HG03457 (cell line): ENCODE data around the gene KDM3B.
"Not testable (repeated sequence)": the region's sequence is repeated elsewhere in the genome, so short reads cannot be mapped to it uniquely, and the experiment has no call there.

Source experiments
- ATAC-seq: cut with Tn5 transposase; IDR thresholded peaks from one replicate; pipeline ENCODE4 v1.9.1; 2021; ENCODE audit warnings: moderate number of reproducible peaks; ENCODE audit not compliant: unreplicated experiment

Gene KDM3B

DNA sequence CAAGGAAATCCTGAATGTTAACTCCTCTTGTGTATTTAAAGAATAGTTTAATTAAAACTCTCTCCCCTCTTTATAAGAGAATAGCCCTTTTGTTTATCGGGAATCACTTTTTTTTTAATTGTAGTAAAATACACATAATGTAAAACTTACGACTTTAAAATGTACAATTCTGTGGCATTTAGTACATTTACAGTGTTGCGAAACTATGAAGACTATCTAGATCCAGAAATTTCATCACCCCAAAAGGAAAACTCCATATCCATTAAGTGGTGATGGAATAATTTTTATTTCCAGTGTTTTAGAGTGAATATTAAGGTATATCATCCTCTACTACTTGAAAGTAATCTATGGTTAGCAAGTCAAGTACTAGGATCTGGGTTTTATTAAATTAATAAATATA, 36.8 kb downstream of the KDM3B start:
- ATAC-seq, result no peak

- ATAC-seq, result not testable (repeated sequence)
Measured at GRCh38 chr5:138389911-138390310, 37.4 kb downstream of the KDM3B start.

GRCh38 chr5:138391859-138392386, 39.4 kb downstream of the KDM3B start:
- ATAC-seq, result no peak

DNA sequence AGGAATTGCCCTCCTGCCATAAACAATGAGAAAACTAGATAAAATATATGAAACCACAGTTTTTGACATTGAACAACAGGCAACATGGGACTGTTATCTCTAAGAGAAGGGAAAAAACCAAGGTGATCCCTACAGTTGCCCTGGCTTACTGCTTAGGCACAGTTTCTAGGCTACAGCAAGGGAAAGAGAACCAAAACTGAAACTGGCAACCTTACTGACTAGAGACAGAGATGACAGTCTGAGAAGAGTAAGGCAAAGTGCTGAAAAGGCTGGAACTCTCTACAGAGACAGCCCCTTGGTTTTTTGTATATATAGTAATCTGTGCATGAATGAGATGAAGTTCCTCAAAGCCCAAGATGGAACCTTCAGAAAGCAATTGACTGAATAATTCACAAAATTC, 50.2 kb downstream of the KDM3B start:
- peak; percentile 75 for ATAC-seq

GRCh38 chr5:138408023-138408422, 55.5 kb downstream of the KDM3B start:
- no peak for ATAC-seq

GRCh38 chr5:138410996-138411640, 58.6 kb downstream of the KDM3B start:
- not testable (repeated sequence) for ATAC-seq

GRCh38 chr5:138418444-138418843, 66.0 kb downstream of the KDM3B start:
- no peak for ATAC-seq

DNA sequence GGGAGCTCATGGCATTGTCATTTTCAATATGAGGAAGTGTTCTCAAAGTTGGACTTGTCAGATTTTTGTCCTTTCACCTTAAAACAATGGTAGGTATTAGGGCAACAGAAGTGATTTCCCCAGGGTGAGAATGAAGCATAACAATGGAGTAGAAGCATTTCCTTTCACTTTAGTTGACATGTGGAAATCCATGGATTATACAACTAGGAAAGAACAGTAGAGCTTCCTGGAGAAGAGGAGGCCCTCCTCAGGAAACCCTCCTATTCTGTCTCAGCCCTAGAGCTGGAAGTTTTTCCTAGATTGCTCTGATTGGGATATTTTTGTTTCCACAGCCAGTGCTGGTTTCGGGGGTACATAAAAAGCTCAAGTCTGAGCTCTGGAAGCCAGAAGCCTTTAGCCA, 72.6 kb downstream of the KDM3B start:
- ATAC-seq, result no peak

DNA sequence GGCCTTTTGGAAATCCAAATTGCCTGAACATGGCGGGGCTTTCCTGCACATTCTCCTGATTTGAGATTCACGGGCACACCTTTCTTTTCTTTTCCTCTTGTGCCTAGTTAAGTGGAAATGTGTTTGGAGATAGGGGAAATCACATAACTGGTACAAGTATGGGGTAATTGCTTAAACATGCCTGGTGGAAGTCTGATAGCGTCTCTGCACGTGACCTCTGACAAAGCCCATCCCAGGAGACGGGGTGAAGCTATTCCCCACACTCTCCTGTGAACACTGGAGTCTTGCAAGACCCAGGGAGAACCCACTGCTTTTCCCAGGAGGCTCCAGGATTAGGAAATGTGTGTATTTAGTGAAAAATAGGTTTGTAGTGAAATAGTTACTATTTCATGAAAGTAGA, 83.5 kb downstream of the KDM3B start:
- no peak for ATAC-seq

DNA sequence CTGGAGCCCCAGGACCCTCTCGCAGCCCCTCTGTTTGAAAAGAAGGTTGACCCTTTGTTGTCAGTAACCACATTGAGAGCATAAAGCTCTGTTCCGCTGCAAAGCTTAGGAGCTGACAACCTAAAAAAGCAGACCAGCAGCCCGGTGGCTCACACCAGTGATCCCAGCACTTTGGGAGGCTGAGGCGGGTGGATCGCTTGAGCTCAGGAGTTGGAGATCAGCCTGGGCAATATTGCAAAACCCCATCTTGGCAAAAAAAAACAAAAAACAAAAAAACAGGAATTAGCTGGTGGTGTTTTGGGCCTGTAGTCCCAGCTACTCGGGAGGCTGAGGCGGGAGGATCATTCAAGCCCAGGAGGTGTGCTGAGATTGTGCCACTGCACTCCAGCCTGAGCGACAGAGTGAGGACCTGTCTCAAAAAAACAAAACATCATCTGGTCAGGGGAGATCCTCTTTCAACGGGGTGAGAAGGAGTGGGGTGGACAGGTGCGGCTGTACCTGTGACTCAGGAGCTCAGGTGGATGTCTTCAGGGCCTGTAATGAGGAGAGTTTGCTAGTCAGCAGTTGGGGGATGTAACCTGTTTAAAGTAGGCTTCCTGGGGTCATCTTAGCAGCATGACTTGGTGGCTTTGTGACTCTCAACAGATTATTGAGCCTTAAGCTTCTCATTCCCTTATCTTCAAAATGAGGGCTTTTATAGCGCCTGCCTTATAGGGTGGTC, 85.7 kb downstream of the KDM3B start:
- ATAC-seq, result no peak

DNA sequence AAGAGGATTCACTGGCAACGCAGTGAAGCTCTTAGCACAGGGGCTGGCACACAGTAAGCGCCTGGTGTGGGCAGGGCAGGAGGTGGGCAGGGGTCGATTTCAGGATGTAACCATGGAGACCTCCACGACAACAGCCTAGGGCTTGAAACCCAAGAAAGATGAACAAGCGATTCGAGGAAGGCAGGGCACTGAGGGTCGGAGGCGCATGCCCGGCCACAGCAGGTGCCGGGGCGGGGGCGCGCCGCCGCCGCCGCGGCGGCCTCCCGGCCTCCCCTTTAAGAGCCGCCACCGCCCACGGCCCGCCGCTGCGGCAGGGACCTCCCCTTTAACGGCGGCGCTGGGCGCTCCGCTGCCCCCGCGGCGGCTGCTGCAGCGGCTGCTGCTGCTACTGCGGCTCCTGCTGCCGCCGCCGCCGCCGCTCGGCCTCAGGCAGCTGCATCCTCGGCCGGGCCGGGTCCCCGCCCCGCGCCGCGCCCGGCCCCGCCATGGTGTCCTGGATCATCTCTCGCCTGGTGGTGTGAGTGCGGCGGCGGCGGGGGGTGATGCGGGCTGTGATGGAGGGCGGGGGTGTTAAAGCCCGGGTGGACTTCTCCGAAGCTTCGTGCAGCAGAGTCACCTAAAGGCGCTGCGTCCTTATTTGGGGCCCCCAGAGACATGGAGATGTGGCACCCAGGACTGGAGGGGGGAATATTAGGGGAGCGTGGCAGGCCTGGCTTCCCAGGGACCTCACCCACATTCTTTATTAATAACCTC, 86.4 kb downstream of the KDM3B start, which contains the start of gene REEP2:
Gene REEP2 (plus strand): TSS at position 334 of the 753 bp plus-strand sequence. CDS start 152 bp downstream, at position 486.
- no peak for ATAC-seq

DNA sequence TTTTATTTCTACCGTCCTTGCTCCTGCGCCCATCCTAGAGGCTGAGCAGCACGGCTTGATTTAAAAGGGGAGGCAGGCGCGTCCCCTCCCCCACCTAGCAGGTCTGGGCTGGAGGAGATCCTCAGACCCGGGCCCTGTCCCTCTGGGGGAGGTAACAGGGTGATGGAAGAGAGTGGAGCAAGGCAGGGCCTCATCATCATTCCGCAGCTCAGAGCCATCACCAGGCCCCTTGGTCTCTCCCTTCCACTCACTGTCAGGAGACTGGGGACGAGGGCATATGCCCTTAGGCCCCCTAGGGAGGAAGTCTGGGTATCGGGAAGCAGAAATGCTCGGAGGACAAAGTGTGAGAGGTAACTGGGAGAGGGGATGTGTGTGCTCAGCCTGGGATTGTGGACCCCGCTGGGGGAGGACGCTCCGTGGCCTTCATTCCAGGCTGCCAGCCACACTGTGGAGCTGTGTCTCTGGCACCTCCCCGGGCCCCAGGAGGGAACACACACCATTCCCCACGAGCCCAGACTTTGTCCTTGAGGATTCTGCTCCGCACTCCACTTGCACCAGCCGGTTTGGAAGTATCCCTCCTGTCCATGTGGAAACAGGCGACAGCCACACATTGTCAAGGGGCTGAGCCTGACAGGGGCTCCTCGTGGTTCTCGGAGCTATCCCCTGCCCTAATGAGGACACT, 87.1 kb downstream of the KDM3B start:
- no peak for ATAC-seq

DNA sequence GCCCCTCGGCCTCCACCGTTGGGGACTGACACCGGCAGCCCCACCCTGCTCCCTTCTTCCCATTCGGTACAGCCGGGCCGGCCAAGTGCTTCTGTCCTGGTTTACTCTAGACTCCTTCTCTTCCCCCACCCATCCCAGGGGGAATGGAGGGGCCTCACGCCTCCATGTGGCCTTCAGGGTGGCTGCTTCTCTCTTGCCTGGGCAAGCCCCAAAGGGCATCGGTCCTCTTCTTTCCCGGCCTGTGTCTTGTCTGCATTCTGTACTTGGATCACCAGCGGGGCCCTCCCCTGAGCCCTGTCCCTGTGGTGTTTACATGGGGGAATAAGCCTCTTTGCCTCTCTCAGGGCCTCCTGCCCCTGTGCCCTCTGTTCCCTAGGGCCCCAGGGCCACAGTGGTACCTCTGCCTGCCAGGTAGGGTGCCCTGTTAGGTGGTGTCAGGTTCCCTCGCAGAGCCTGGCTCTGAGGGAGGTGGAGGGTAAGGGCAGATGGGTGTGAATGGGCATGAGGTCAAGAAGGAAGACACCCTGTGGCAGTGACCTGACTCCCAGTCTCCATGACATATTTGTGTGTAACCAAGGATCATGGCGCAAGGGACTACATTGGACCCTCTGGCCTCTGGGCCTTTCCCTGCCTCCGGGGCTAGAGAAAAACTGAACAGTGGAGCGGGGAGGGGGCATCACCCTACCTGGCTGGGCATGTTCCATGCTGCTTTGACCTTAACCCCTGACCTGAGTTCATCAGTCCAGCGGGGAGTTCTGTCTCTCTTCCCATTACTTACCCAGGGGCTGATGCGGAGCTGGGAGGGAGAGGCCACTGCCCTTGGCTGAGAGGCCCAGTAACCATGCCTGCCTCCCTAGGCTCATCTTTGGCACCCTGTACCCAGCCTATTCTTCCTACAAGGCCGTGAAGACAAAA, 87.9 kb downstream of the KDM3B start:
- no peak for ATAC-seq

DNA sequence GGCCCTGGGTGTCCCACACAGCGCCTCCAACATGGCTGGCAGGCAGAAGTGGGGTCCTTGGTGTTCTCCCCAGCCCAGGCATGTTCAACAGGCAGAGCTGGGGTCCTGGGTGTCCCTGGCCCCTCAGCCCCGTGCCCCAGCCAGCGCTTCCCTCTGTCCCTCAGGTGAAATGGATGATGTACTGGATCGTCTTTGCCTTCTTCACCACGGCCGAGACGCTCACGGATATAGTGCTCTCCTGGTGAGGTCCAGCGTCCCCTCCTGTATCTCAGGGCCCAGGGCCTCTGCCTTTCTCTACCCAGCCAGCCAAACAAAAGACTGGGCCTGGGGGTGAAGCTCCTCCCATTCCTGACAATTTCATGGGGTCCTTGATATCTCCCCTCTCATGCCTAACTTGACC, 88.7 kb downstream of the KDM3B start:
- ATAC-seq, result no peak

DNA sequence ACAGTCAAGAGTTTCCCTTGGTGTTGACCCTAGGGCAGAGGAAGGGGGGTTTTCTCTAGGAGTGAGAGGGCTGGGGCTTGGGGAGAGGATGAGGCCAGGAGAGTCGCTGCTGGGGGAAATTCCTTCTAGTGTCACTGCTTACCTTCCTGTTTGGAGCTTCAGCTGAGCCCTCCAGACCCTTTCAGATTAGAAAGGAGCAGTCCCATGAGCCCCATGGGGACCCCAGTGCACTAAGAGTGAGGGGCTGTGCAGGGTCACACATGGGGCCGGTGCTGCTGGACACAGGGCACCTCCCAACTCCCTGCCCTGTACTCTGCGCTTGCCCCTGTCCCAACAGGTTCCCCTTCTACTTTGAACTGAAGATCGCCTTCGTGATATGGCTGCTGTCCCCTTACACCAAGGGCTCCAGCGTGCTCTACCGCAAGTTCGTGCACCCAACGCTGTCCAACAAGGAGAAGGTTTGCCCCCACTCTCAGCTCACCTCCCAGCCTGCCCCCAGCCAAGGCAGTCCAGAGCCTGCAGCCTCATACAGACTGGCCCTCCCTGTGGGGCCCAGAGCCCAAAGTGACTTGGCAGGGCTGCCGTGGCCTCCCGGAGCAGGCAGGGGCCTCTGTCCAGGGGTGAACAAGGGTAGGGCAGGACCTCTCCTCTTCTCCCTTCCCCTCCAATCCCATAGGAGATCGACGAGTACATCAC, 91.7 kb downstream of the KDM3B start:
- no peak for ATAC-seq

- ATAC-seq, result no peak
Measured at GRCh38 chr5:138444774-138445546, 92.5 kb downstream of the KDM3B start.

- no peak for ATAC-seq
Measured at GRCh38 chr5:138445547-138446271, 93.2 kb downstream of the KDM3B start.

DNA sequence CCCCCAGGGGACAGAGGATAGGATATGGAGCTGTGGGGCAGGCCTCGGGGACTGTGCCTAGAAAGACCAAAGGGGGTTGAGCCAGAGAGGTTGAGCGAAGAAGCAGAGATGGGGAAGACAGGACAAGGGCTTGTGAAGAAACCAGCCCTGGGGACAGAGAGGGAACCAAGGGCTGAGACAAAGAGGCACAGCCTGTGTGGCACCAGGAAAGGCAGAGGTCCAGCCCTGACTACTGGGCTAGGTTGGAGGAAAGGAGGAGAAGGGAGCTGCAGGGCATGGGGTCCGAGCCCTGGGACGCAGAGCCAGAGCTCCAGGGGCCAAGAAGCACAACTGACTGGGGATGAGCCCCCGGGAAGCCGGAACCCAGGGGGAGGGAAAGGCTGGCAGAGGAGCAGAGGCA, 95.6 kb downstream of the KDM3B start:
- no peak for ATAC-seq
